Stomach (tissue), 9 donors: ENCODE data around the gene ZNF462. TPM values are rescaled to one million over a fixed set of nuclear protein-coding genes. Genes with fewer than 3 reads are reported as not detected.

Source experiments
- DNase-seq, 2 donors: peaks; one replicate each; pipeline versions ENCODE4 v3.0.0 to v3.0.0-alpha.2; 2013 to 2019
- H3K27ac ChIP-seq, 5 donors: fragments of 200-600 bp in 4 of 5; sonication (generic) in 4 of 5; one replicate each; pipeline ENCODE4 v1.5.1; 2013 to 2019; ENCODE audit warnings: mild to moderate bottlenecking in 1 of 5, moderate library complexity in 1 of 5
- H3K27me3 ChIP-seq, 3 donors: fragments of 200-600 bp; sonication (generic); one replicate each; pipeline ENCODE4 v1.5.1; 2017 to 2019; ENCODE audit warnings: mixed run types in 1 of 3
- H3K36me3 ChIP-seq, 4 donors: fragments of 200-600 bp; sonication (generic); 1 replicate in 3 of 4; 2 replicates in 1 of 4; pipeline ENCODE4 v1.5.1; 2016 to 2019
- H3K4me1 ChIP-seq, 4 donors: fragments of 200-600 bp; sonication (generic); one replicate each; pipeline ENCODE4 v1.5.1; 2016 to 2019
- H3K4me3 ChIP-seq, 4 donors: fragments of 200-600 bp; sonication (generic) in 3 of 4; one replicate each; pipeline ENCODE4 v1.5.1; 2016 to 2019; ENCODE audit warnings: mild to moderate bottlenecking in 1 of 4
- H3K9me3 ChIP-seq, 4 donors: fragments of 200-600 bp; sonication (generic); one replicate each; pipeline ENCODE4 v1.5.1; 2016 to 2019
- EP300 ChIP-seq: sonication (generic); formaldehyde crosslinking; IDR thresholded peaks from one replicate; pipeline ENCODE4 v1.6.1; 2017; ENCODE audit warnings: antibody characterized with exemption
- POLR2A ChIP-seq, 4 donors: fragments of 450-650 bp; IDR thresholded peaks; one replicate each; pipeline ENCODE4 v1.6.1; 2016; ENCODE audit warnings: antibody characterized with exemption in 4 of 4, control low read depth in 2 of 4, mild to moderate bottlenecking in 1 of 4, moderate library complexity in 1 of 4
- POLR2AphosphoS5 ChIP-seq, 3 donors: sonication (generic); formaldehyde crosslinking; IDR thresholded peaks; one replicate each; pipeline ENCODE4 v1.6.1; 2016; ENCODE audit warnings: antibody characterized with exemption in 3 of 3
- WGBS, 5 donors: extraction: QIAGEN DNeasy Blood & Tissue Kit in 3 of 5; methylation state at CpG; one replicate each; pipeline versions ENCODE4 v1.1.5 to v1.1.7; 2013 to 2018; 5-methylcytosine and 5-hydroxymethylcytosine counted together
- intact Hi-C: fragments of 100-400 bp; cut with DNase I; formaldehyde crosslinking; loops from one replicate; pipeline ENCODE4 v1.15.1; 2023; ENCODE audit warnings: low total_unique reads
- polyA plus RNA-seq, 3 donors: library from polyadenylated mRNA; stranded (reverse); fragments of 200-250 nt; gene quantifications; one replicate each; pipeline ENCODE4 v1.2.3, GENCODE V29; 2013
- total RNA-seq, 5 donors: library from RNA; depleted of rRNA; stranded (reverse); fragments of >200 nt; gene quantifications; one replicate each; pipeline versions ENCODE4 v1.1.0 to v1.2.3, GENCODE V29; 2014 to 2016
- TF ChIP-seq, protein P1 (sequence below), 7 experiments: fragments of 450-650 bp in 4 of 7; fragments of 200-600 bp in 3 of 7; sonication (generic) in 3 of 7; IDR thresholded peaks; one replicate each; pipeline ENCODE4 v1.5.1; 2016 to 2019; ENCODE audit warnings: antibody characterized with exemption in 7 of 7, control low read depth in 2 of 7, mild to moderate bottlenecking in 1 of 7
- donor health status: healthy with polysubstance abuse.
- donor health status: Bipolar disorder and iron deficiency.
- donor health status: healthy.

ZNF462 gene
- total and polyA plus RNA-seq, 8 donors: 0.50 to 60.1 (median 10.1) TPM

DNA sequence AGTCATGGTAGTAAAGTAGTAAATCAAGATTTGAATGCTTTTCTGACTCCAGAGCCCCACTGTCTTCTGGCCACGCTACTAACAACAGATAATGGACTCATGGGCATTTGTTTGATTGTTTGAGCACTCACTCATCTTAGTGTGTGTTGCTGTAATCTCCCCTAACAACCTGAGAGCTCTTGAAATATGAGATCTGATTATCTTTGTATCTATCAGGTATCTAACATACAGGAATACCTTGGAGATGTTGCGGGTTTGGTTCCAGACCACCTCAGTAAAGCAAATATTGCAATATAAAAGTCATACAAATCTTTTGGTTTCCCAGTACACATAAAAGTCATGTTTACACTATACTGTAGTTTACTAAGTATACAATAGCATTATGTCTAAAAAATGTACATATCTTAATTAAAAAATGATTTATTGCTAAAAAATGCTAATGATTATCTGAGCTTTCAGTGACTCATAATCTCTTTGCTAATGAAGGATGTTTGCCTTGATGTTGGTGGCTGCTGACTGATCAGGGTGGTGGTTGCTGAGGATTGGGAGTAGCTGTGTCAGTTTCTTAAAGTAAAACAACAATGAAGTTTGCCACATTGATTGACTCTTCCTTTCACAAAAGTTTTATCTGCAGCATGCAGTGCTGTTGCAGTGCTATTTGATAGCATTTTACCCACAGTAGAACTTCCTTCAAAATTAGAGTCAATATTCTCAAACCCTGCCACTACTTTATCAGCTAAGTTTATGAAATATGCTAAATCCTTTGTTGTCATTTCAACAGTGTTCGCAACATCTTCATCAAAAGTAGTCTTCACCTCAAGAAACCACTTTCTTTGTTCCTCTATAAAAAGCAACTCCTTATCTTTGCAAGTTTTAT, 92.2 kb downstream of the ZNF462 start:
- Histone ChIP-seq H3K27ac (no peak overlapping the region), H3K4me3 (no peak overlapping the region), H3K9me3 (no peaks in the 10 kb centered on the region), H3K4me1 (no peaks in the 10 kb centered on the region), H3K36me3 (peaks cover 0 to 6% (median 0%) of the 10 kb centered on the region in 4 donors), H3K27me3 (no peaks in the 10 kb centered on the region)
- WGBS, 5 donors: 85 to 92% (median 90%) methylated on average over 3 of the region's 3 CpGs
- DNase-seq: no peak
- intact Hi-C loops: no loop called here
- TF ChIP-seq, protein P1, sequence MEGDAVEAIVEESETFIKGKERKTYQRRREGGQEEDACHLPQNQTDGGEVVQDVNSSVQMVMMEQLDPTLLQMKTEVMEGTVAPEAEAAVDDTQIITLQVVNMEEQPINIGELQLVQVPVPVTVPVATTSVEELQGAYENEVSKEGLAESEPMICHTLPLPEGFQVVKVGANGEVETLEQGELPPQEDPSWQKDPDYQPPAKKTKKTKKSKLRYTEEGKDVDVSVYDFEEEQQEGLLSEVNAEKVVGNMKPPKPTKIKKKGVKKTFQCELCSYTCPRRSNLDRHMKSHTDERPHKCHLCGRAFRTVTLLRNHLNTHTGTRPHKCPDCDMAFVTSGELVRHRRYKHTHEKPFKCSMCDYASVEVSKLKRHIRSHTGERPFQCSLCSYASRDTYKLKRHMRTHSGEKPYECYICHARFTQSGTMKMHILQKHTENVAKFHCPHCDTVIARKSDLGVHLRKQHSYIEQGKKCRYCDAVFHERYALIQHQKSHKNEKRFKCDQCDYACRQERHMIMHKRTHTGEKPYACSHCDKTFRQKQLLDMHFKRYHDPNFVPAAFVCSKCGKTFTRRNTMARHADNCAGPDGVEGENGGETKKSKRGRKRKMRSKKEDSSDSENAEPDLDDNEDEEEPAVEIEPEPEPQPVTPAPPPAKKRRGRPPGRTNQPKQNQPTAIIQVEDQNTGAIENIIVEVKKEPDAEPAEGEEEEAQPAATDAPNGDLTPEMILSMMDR (IDR thresholded peaks at IDR 0.05): no peak
- TF ChIP-seq POLR2A (IDR thresholded peaks at IDR 0.05) (no peak), EP300 (no peak), POLR2AphosphoS5 (IDR thresholded peaks at IDR 0.05) (no peak)

GRCh38 chr9:106956971-106957370, 94.0 kb downstream of the ZNF462 start:
- Histone ChIP-seq H3K36me3 (peaks cover 0 to 6% (median 0%) of the 10 kb centered on the region in 4 donors), H3K4me3 (no peak overlapping the region), H3K27ac (no peak overlapping the region), H3K27me3 (no peaks in the 10 kb centered on the region), H3K4me1 (no peaks in the 10 kb centered on the region), H3K9me3 (no peaks in the 10 kb centered on the region)
- DNase-seq: no peak
- TF ChIP-seq, protein P1 (IDR thresholded peaks at IDR 0.05): no peak
- peak in 1 of 3 donors; percentile 55 for TF ChIP-seq POLR2AphosphoS5 (IDR thresholded peaks at IDR 0.05)
- intact Hi-C loops: no loop called here
- WGBS, 5 donors: 75 to 92% (median 88%) methylated on average over 5 of the region's 5 CpGs

GRCh38 chr9:106958955-106959657, 96.1 kb downstream of the ZNF462 start:
- TF ChIP-seq, protein P1 (IDR thresholded peaks at IDR 0.05): no peak
- TF ChIP-seq EP300: no peak
- no peak for TF ChIP-seq POLR2AphosphoS5 (IDR thresholded peaks at IDR 0.05)
- no peak for TF ChIP-seq POLR2A (IDR thresholded peaks at IDR 0.05)
- Histone ChIP-seq H3K4me1 (no peaks in the 10 kb centered on the region), H3K36me3 (peaks cover 0 to 6% (median 0%) of the 10 kb centered on the region in 4 donors), H3K27ac (no peak overlapping the region), H3K9me3 (no peaks in the 10 kb centered on the region), H3K27me3 (no peaks in the 10 kb centered on the region), H3K4me3 (no peak overlapping the region)
- no peak for DNase-seq
- intact Hi-C loops: no loop called here

GRCh38 chr9:106960258-106960657, 97.3 kb downstream of the ZNF462 start:
- no peaks in the 10 kb centered on the region for H3K27me3 ChIP-seq
- no peak overlapping the region for H3K27ac ChIP-seq
- TF ChIP-seq, protein P1 (IDR thresholded peaks at IDR 0.05): no peak
- TF ChIP-seq POLR2AphosphoS5 (IDR thresholded peaks at IDR 0.05) (no peak), EP300 (no peak), POLR2A (IDR thresholded peaks at IDR 0.05) (no peak)
- WGBS, 5 donors: 59 to 80% (median 79%) methylated on average over 5 of the region's 5 CpGs
- H3K9me3 ChIP-seq: no peaks in the 10 kb centered on the region
- H3K4me1 ChIP-seq: no peaks in the 10 kb centered on the region
- intact Hi-C loops: no loop called here
- no peak overlapping the region for H3K4me3 ChIP-seq
- peaks cover 0 to 6% (median 0%) of the 10 kb centered on the region in 4 donors for H3K36me3 ChIP-seq
- DNase-seq: no peak
